ENCODE data around the gene CALCOCO2.

CALCOCO2 gene

GRCh38 chr17:48873209-48873608, 42.4 kb downstream of the CALCOCO2 start:
- Histone ChIP-seq H2BK5ac (ENCODE audit: low read length) (no peak overlapping the region), H2BK12ac (ENCODE audit: low read length) (no peak overlapping the region), H3K4ac (ENCODE audit: low read length) (no peak overlapping the region), H3K36me3 (replicated peaks in 1 of 2; ENCODE audit: control insufficient read depth in 2 of 2, insufficient read depth in 2 of 2, low read length in 2 of 2) (no peaks in the 10 kb centered on the region), H3K79me1 (ENCODE audit: low read depth, low read length) (no peaks in the 10 kb centered on the region), H3K27ac (replicated peaks; ENCODE audit: low read length) (no peak overlapping the region), H3K4me2 (ENCODE audit: insufficient read depth, low read length, poor library complexity, severe bottlenecking) (no peak overlapping the region), H2AFZ (ENCODE audit: low read length) (no peak overlapping the region), H4K91ac (ENCODE audit: low read depth, low read length, poor library complexity) (no peak overlapping the region), H3K4me3 (ENCODE audit: low read length in 2 of 2) (no peak overlapping the region), H3K4me1 (ENCODE audit: control insufficient read depth in 2 of 2, insufficient read depth in 1 of 2, low read depth in 1 of 2, low read length in 2 of 2) (peaks cover 2 to 7% of the 10 kb centered on the region in 2 donors), H3K23ac (ENCODE audit: low read depth, low read length, poor library complexity) (no peak overlapping the region), H2BK15ac (ENCODE audit: low read length) (no peak overlapping the region), H3K14ac (ENCODE audit: low read length) (no peak overlapping the region), H4K8ac (ENCODE audit: low read depth, low read length) (no peak overlapping the region), H2AK5ac (ENCODE audit: low read depth, low read length) (no peak overlapping the region), H3K27me3 (ENCODE audit: control insufficient read depth in 3 of 3, insufficient read depth in 3 of 3, low read depth in 1 of 3, low read length in 3 of 3) (peaks cover 0 to 21% (median 0%) of the 10 kb centered on the region in 3 experiments), H3K18ac (ENCODE audit: low read length) (no peak overlapping the region), H3K9ac (ENCODE audit: low read depth, low read length, poor library complexity) (no peak overlapping the region), H3K9me3 (replicated peaks in 1 of 2; ENCODE audit: control insufficient read depth in 2 of 2, insufficient read depth in 1 of 2, low read depth in 1 of 2, low read length in 2 of 2) (no peaks in the 10 kb centered on the region), H2BK120ac (ENCODE audit: low read depth, low read length) (no peak overlapping the region)
- no CpG with 5 or more reads among the region's 1 CpG for WGBS, 2 donors (ENCODE audit: extremely low coverage in 2 of 2, insufficient read length in 2 of 2, insufficient replicate concordance in 1 of 2)
- no peak for DNase-seq (ENCODE audit: low spot score)

- Histone ChIP-seq H3K36me3 (replicated peaks in 1 of 2; ENCODE audit: control insufficient read depth in 2 of 2, insufficient read depth in 2 of 2, low read length in 2 of 2) (no peaks in the 10 kb centered on the region), H2BK120ac (ENCODE audit: low read depth, low read length) (no peak overlapping the region), H3K4ac (ENCODE audit: low read length) (no peak overlapping the region), H2BK12ac (ENCODE audit: low read length) (no peak overlapping the region), H4K91ac (ENCODE audit: low read depth, low read length, poor library complexity) (no peak overlapping the region), H2BK5ac (ENCODE audit: low read length) (no peak overlapping the region), H3K4me1 (ENCODE audit: control insufficient read depth in 2 of 2, insufficient read depth in 1 of 2, low read depth in 1 of 2, low read length in 2 of 2) (peaks cover 2 to 7% of the 10 kb centered on the region in 2 donors), H4K8ac (ENCODE audit: low read depth, low read length) (no peak overlapping the region), H3K4me3 (ENCODE audit: low read length in 2 of 2) (no peak overlapping the region), H2AFZ (ENCODE audit: low read length) (peak overlapping the region; percentile 28), H3K9ac (ENCODE audit: low read depth, low read length, poor library complexity) (no peak overlapping the region), H2BK15ac (ENCODE audit: low read length) (no peak overlapping the region), H3K4me2 (ENCODE audit: insufficient read depth, low read length, poor library complexity, severe bottlenecking) (no peak overlapping the region), H3K23ac (ENCODE audit: low read depth, low read length, poor library complexity) (no peak overlapping the region), H3K14ac (ENCODE audit: low read length) (no peak overlapping the region), H3K79me1 (ENCODE audit: low read depth, low read length) (no peaks in the 10 kb centered on the region), H3K27ac (replicated peaks; ENCODE audit: low read length) (no peak overlapping the region), H3K27me3 (ENCODE audit: control insufficient read depth in 3 of 3, insufficient read depth in 3 of 3, low read depth in 1 of 3, low read length in 3 of 3) (peaks cover 0 to 21% (median 0%) of the 10 kb centered on the region in 3 experiments), H2AK5ac (ENCODE audit: low read depth, low read length) (no peak overlapping the region), H3K18ac (ENCODE audit: low read length) (no peak overlapping the region), H3K9me3 (replicated peaks in 1 of 2; ENCODE audit: control insufficient read depth in 2 of 2, insufficient read depth in 1 of 2, low read depth in 1 of 2, low read length in 2 of 2) (no peaks in the 10 kb centered on the region)
- no peak for DNase-seq (ENCODE audit: low spot score)
- WGBS, 2 donors (ENCODE audit: extremely low coverage in 2 of 2, insufficient read length in 2 of 2, insufficient replicate concordance in 1 of 2) = no CpG with 5 or more reads among the region's 5 CpGs
These were observed 43.0 kb downstream of the CALCOCO2 start for GRCh38 chr17:48873696-48874443.

- no peak overlapping the region for H2AK5ac ChIP-seq (ENCODE audit: low read depth, low read length)
- H3K4me2 ChIP-seq (ENCODE audit: insufficient read depth, low read length, poor library complexity, severe bottlenecking) = no peak overlapping the region
- H2BK120ac ChIP-seq (ENCODE audit: low read depth, low read length) = no peak overlapping the region
- H2AFZ ChIP-seq (ENCODE audit: low read length) = no peak overlapping the region
- H3K36me3 ChIP-seq (replicated peaks in 1 of 2; ENCODE audit: control insufficient read depth in 2 of 2, insufficient read depth in 2 of 2, low read length in 2 of 2) = no peaks in the 10 kb centered on the region
- H4K8ac ChIP-seq (ENCODE audit: low read depth, low read length) = no peak overlapping the region
- H3K14ac ChIP-seq (ENCODE audit: low read length) = no peak overlapping the region
- H3K18ac ChIP-seq (ENCODE audit: low read length) = no peak overlapping the region
- H3K79me1 ChIP-seq (ENCODE audit: low read depth, low read length) = no peaks in the 10 kb centered on the region
- H2BK5ac ChIP-seq (ENCODE audit: low read length) = no peak overlapping the region
- H2BK15ac ChIP-seq (ENCODE audit: low read length) = no peak overlapping the region
- peaks cover 0 to 25% (median 0%) of the 10 kb centered on the region in 3 experiments for H3K27me3 ChIP-seq (ENCODE audit: control insufficient read depth in 3 of 3, insufficient read depth in 3 of 3, low read depth in 1 of 3, low read length in 3 of 3)
- no CpG with 5 or more reads among the region's 12 CpGs for WGBS, 2 donors (ENCODE audit: extremely low coverage in 2 of 2, insufficient read length in 2 of 2, insufficient replicate concordance in 1 of 2)
- H3K4me1 ChIP-seq (ENCODE audit: control insufficient read depth in 2 of 2, insufficient read depth in 1 of 2, low read depth in 1 of 2, low read length in 2 of 2) = no peaks in the 10 kb centered on the region
- peak; percentile 70 for DNase-seq (ENCODE audit: low spot score)
- H3K4me3 ChIP-seq (ENCODE audit: low read length in 2 of 2) = peak overlapping the region in 1 of 2 donors; percentile 10
- no peak overlapping the region for H3K9ac ChIP-seq (ENCODE audit: low read depth, low read length, poor library complexity)
- no peak overlapping the region for H3K23ac ChIP-seq (ENCODE audit: low read depth, low read length, poor library complexity)
- no peak overlapping the region for H2BK12ac ChIP-seq (ENCODE audit: low read length)
- no peak overlapping the region for H3K27ac ChIP-seq (replicated peaks; ENCODE audit: low read length)
- H4K91ac ChIP-seq (ENCODE audit: low read depth, low read length, poor library complexity) = no peak overlapping the region
- H3K4ac ChIP-seq (ENCODE audit: low read length) = no peak overlapping the region
- H3K9me3 ChIP-seq (replicated peaks in 1 of 2; ENCODE audit: control insufficient read depth in 2 of 2, insufficient read depth in 1 of 2, low read depth in 1 of 2, low read length in 2 of 2) = no peaks in the 10 kb centered on the region
These were observed 48.4 kb downstream of the CALCOCO2 start for GRCh38 chr17:48878920-48879898.

- Histone ChIP-seq H2BK5ac (ENCODE audit: low read length) (no peak overlapping the region), H3K79me1 (ENCODE audit: low read depth, low read length) (no peaks in the 10 kb centered on the region), H3K18ac (ENCODE audit: low read length) (no peak overlapping the region), H3K27me3 (ENCODE audit: control insufficient read depth in 3 of 3, insufficient read depth in 3 of 3, low read depth in 1 of 3, low read length in 3 of 3) (peaks cover 0 to 19% (median 0%) of the 10 kb centered on the region in 3 experiments), H3K4ac (ENCODE audit: low read length) (no peak overlapping the region), H3K4me1 (ENCODE audit: control insufficient read depth in 2 of 2, insufficient read depth in 1 of 2, low read depth in 1 of 2, low read length in 2 of 2) (no peaks in the 10 kb centered on the region), H4K91ac (ENCODE audit: low read depth, low read length, poor library complexity) (no peak overlapping the region), H3K4me2 (ENCODE audit: insufficient read depth, low read length, poor library complexity, severe bottlenecking) (no peak overlapping the region), H3K9ac (ENCODE audit: low read depth, low read length, poor library complexity) (no peak overlapping the region), H2BK120ac (ENCODE audit: low read depth, low read length) (no peak overlapping the region), H3K36me3 (replicated peaks in 1 of 2; ENCODE audit: control insufficient read depth in 2 of 2, insufficient read depth in 2 of 2, low read length in 2 of 2) (no peaks in the 10 kb centered on the region), H3K9me3 (replicated peaks in 1 of 2; ENCODE audit: control insufficient read depth in 2 of 2, insufficient read depth in 1 of 2, low read depth in 1 of 2, low read length in 2 of 2) (no peaks in the 10 kb centered on the region), H2AK5ac (ENCODE audit: low read depth, low read length) (no peak overlapping the region), H3K23ac (ENCODE audit: low read depth, low read length, poor library complexity) (no peak overlapping the region), H2BK12ac (ENCODE audit: low read length) (no peak overlapping the region), H3K14ac (ENCODE audit: low read length) (no peak overlapping the region), H3K27ac (replicated peaks; ENCODE audit: low read length) (no peak overlapping the region), H3K4me3 (ENCODE audit: low read length in 2 of 2) (no peak overlapping the region), H4K8ac (ENCODE audit: low read depth, low read length) (no peak overlapping the region), H2AFZ (ENCODE audit: low read length) (no peak overlapping the region), H2BK15ac (ENCODE audit: low read length) (no peak overlapping the region)
- WGBS, 2 donors (ENCODE audit: extremely low coverage in 2 of 2, insufficient read length in 2 of 2, insufficient replicate concordance in 1 of 2) = no CpG with 5 or more reads among the region's 2 CpGs
- no peak for DNase-seq (ENCODE audit: low spot score)
These were observed 51.4 kb downstream of the CALCOCO2 start for GRCh38 chr17:48882272-48882671.

Measured in neuronal stem cell (in vitro differentiated cells).